HG02870 (cell line): ENCODE data around the gene LGI1.

ENCODE experiments used
- ATAC-seq: cut with Tn5 transposase; IDR thresholded peaks from one replicate; pipeline ENCODE4 v1.9.1; 2021; ENCODE audit warnings: mild to moderate bottlenecking, moderate library complexity; ENCODE audit not compliant: unreplicated experiment

The LGI1 gene

GRCh38 chr10:93757801-93758507 is at the start of gene LGI1:
TSS of gene LGI1 (plus strand) at chr10:93757936. CDS start at chr10:93758145, 209 bp downstream.
- ATAC-seq: no peak

GRCh38 chr10:93710333-93710909 is 47.3 kb upstream of the LGI1 start:
- no peak for ATAC-seq

GRCh38 chr10:93711891-93712290 is 45.8 kb upstream of the LGI1 start:
- ATAC-seq: no peak

DNA sequence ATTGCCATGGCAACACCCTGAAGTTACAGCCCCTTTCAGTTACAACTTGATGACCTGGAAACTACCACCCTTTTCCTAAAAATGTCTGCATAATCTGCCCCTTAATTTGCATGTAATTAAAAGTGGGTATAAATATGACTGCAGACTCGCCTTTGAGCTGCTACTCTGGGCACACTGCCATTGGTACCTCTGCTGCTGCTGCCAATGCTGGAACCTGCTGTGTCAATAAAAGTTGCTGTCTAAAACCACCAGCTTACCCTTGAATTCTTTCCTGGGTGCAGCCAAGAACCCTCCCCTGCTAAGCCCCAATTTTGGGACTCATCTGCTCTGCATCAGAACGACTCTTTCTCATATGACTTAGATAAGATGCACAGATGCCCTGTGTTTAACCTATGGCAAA is 45.1 kb upstream of the LGI1 start:
- ATAC-seq: no peak

GRCh38 chr10:93715345-93715744 is 42.4 kb upstream of the LGI1 start:
- peak; percentile 82 for ATAC-seq

DNA sequence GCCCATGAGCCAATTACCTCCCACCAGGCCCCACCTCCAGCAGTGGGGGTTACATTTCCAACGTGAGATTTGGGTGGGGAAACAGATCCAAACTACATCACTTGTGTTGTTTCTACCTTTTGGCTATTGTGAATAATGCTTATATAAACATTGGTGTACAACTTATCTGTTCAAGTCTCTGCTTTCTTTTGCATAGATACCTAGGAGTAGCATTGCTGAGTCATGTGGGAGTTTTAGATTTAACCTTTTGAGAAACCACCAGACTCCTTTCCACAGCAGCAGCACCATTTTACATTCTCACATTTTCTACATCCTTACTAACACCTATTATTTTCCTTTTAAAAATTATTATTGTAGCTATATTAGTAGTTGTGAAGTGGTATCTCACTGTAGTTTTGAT is 41.0 kb upstream of the LGI1 start:
- no peak for ATAC-seq

- peak; percentile 44 for ATAC-seq
These were observed 38.6 kb upstream of the LGI1 start for GRCh38 chr10:93718937-93719725.

DNA sequence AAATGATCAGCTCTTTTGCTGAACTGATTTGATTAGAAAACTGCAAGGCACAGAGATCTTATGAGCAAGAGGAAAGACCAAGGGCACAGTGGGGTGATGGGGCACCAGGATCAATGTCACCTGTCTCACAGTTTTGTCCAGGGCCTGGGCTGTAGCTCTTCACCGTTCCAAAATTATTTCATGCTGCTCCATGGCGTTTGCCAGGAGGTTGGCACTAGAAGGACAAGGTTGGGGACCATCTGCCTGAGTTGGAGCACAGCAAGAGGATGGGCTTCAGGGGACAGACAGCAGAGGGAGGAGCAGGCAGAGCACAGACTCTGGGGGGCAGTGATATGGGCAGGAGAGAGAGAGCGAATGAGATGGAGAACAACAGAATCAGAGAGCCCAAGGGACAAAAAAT is 37.8 kb upstream of the LGI1 start:
- no peak for ATAC-seq

- no peak for ATAC-seq
These were observed 35.2 kb upstream of the LGI1 start for GRCh38 chr10:93722550-93722949.

- no peak for ATAC-seq
These were observed 34.6 kb upstream of the LGI1 start for GRCh38 chr10:93723153-93723552.

DNA sequence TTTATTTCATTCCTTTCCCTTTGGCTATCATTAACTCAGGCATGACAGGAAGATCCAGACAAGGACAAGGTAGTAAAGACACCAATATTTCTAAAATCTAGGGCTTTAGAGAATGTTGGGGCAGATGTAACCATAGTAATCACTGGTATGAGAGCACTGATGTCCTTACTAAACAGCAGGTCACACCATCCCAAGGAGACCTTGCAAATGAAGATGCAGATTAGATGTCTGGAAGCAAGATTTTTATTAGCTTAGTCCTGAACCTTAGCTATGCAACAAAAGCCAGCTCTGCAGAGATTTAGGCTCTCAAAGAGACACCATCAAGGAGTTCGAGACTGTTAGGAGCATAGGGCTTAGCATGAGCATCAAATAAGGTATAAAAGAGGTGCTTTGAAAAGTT is 31.7 kb upstream of the LGI1 start:
- ATAC-seq: no peak

GRCh38 chr10:93741367-93741766 is 16.4 kb upstream of the LGI1 start:
- ATAC-seq: no peak

- peak; percentile 87 for ATAC-seq
These were observed 14.9 kb upstream of the LGI1 start for GRCh38 chr10:93742633-93743349.

DNA sequence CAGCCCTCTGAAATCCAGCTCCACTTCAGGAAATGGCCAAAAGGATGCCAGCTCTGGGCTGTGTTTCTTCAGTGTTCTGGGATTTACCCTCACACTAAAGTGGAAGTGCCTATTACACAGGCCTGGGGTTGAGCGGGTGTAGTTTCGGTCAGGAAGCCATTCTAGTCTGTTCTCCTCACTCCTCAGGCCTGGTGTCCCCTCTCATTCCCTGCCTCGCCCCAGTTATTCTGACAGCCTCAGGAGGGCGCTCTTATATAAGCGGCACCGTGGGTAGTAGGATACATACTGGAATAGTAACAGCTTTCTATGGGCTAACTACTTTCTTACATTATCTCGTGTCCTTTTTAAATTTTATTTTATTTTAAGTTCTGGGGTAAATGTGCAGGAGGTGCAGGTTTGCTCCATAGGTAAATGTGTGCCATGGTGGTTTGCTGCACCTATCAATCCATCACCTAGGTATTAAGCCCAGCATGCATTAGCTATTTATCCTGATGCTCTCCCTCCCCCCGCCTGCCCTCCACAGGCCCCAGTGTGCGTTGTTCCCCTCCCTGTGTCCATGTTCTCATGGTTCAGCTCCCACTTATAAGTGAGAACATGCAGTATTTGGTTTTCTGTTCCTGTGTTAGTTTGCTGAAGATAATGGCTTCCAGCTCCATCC is 12.2 kb upstream of the LGI1 start:
- ATAC-seq: no peak

GRCh38 chr10:93746844-93747284 is 10.9 kb upstream of the LGI1 start:
- ATAC-seq: no peak

DNA sequence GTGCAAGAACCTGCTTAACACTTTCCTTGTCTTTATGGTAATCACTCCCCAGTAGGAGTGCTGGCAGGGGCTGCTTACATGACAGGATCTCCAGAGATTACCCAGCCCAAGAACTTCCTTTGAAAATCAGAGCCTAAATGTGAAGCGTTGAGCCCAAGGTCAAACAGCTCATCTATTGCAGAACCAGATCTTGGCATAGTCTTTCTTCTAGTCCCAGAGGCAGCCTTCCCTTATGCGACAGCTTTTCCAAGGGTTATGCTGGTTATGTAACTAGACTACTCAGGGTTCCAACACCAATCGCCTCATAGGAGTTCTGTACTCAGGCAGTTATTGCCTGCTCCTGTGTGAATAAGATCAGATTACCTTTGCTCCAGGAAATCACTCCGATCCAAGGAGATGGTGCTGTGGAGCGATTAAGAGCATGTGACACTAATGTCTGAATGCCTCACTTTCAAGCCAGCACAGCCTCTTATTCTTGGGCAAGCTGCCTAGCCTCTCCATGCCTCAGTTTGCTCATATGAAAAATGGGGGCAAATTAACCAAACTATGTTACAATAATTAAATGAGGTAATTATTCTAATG is 8.4 kb upstream of the LGI1 start:
- no peak for ATAC-seq

- ATAC-seq: no peak
These were observed 6.6 kb upstream of the LGI1 start for GRCh38 chr10:93751124-93751523.

- ATAC-seq: no peak
These were observed 5.9 kb upstream of the LGI1 start for GRCh38 chr10:93751832-93752231.

DNA sequence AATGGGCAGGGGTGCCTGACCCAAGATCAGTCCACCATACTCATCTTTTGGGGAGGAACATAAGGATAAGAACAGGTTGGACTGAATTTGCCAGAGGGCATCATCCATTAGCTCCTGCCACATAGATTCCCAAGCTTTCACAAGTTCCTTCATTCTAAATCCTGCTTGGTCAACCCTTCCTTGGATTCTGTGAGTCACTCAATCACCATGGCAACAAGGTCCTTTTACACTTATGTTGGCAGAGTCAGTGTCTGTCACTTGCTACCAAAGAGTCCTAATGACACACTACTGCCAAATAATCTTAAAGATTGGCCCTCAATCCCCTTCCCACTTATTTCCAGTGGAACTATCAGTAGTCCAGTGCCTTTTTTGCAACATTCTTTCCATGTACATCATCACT is 5.0 kb upstream of the LGI1 start:
- ATAC-seq: no peak

DNA sequence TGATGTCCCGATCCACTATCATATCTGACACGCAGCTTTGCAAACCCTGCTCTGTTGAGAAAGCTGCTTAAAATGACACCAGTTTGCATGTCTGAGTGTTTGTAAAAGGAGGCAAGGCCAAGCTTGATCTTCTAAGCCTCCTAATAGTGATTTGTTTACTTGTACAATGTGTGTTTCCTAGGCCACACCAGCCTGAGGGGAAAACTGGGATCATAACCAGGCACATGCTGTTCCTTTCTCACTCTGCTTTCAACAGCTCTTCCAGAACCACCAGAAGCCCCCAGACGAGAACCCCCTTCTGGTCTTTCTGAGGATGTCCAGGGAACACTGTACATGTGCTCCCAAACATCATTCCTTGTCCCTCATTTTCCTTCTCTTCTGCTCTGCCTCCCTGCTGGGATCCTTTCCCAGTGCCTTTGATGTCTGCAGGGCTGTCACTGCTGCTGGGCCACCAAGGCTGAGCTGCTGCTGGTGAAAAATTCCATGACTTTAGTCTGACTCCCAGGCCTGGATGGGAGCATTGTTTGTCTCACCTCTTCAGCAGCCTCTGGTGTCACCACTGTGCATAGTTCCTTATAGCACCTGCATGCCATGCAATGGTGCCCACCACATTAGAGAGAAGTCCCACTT is 4.0 kb upstream of the LGI1 start:
- no peak for ATAC-seq
